NCI-H82 treated with DMSO at 0.1 percent for 48 hours (cell line): Measurements from ENCODE around the gene ABHD16A.

Experiments used
- DNase-seq: peaks from one replicate; lab custom pipeline; 2025; ENCODE audit not compliant: unreplicated experiment; lab: John Stamatoyannopoulos, UW

ABHD16A gene

GRCh38 chr6:31702819-31703716, at the start of gene ABHD16A:
Gene ABHD16A, minus strand, starts transcription at chr6:31703324. Its CDS starts 43 bp downstream, at chr6:31703281.
- peak; percentile 89 for DNase-seq

GRCh38 chr6:31752739-31753319, 49.7 kb upstream of the ABHD16A start:
- DNase-seq, result no peak

GRCh38 chr6:31750411-31751022, 47.4 kb upstream of the ABHD16A start:
- no peak for DNase-seq

- DNase-seq, result no peak
These were observed 46.3 kb upstream of the ABHD16A start for GRCh38 chr6:31749301-31750036.

- peak; percentile 96 for DNase-seq
These were observed 41.3 kb upstream of the ABHD16A start for GRCh38 chr6:31744422-31744821.

GRCh38 chr6:31742894-31743293, 39.8 kb upstream of the ABHD16A start:
- no peak for DNase-seq

- no peak for DNase-seq
These were observed 38.7 kb upstream of the ABHD16A start for GRCh38 chr6:31741815-31742214.

- DNase-seq, result no peak
These were observed 37.5 kb upstream of the ABHD16A start for GRCh38 chr6:31740397-31741223.

GRCh38 chr6:31739639-31740396, 36.7 kb upstream of the ABHD16A start, which contains the start of gene MSH5:
Gene MSH5, plus strand, starts transcription at chr6:31740005. Its CDS starts 462 bp downstream, at chr6:31740467.
- DNase-seq, result peak; percentile 99

GRCh38 chr6:31737991-31738979, 35.2 kb upstream of the ABHD16A start:
- peak; percentile 23 for DNase-seq

- peak; percentile 38 for DNase-seq
These were observed 34.3 kb upstream of the ABHD16A start for GRCh38 chr6:31737315-31737990.

GRCh38 chr6:31736768-31737314, 33.7 kb upstream of the ABHD16A start:
- DNase-seq, result no peak

- DNase-seq, result peak; percentile 52
These were observed 33.1 kb upstream of the ABHD16A start, which contains the start of gene CLIC1 for GRCh38 chr6:31736021-31736767. Gene CLIC1, minus strand, starts transcription at chr6:31736530. Its CDS starts 230 bp downstream, at chr6:31736300.

GRCh38 chr6:31734821-31735406, 31.8 kb upstream of the ABHD16A start:
- no peak for DNase-seq

GRCh38 chr6:31734247-31734820, 31.2 kb upstream of the ABHD16A start:
- DNase-seq, result no peak

- no peak for DNase-seq
These were observed 30.6 kb upstream of the ABHD16A start for GRCh38 chr6:31733734-31734133.
